Stimulated activated naive CD4-positive, alpha-beta T cell treated with Interleukin-2 at 50 U/mL for 16 hours (primary cell): ENCODE results near the gene TMEM203.
"Not testable (repeated sequence)": the region's sequence is repeated elsewhere in the genome, so short reads cannot be mapped to it uniquely, and the experiment has no call there.

ENCODE experiments used
- DNase-seq: peaks from one replicate; lab custom pipeline; 2025; lab: John Stamatoyannopoulos, UW

The TMEM203 gene

GRCh38 chr9:137242269-137243203, 37.1 kb upstream of the TMEM203 start:
- DNase-seq = no peak

GRCh38 chr9:137241490-137242268, 36.2 kb upstream of the TMEM203 start:
- DNase-seq = peak; percentile 61

GRCh38 chr9:137240841-137241489, 35.5 kb upstream of the TMEM203 start, which contains the start of gene TUBB4B:
Gene TUBB4B, plus strand, starts transcription at chr9:137241287. Its CDS starts 74 bp downstream, at chr9:137241361.
- DNase-seq = peak; percentile 98

GRCh38 chr9:137240318-137240840, 34.9 kb upstream of the TMEM203 start:
- DNase-seq = peak; percentile 66

- not testable (repeated sequence) for DNase-seq
Measured at GRCh38 chr9:137239541-137240200, 34.2 kb upstream of the TMEM203 start.

GRCh38 chr9:137237759-137238726, 32.6 kb upstream of the TMEM203 start:
- DNase-seq = no peak

GRCh38 chr9:137236936-137237421, 31.5 kb upstream of the TMEM203 start:
- DNase-seq = no peak

- peak; percentile 89 for DNase-seq
Measured at GRCh38 chr9:137236238-137236935, 30.9 kb upstream of the TMEM203 start.

- no peak for DNase-seq
Measured at GRCh38 chr9:137235424-137236237, 30.2 kb upstream of the TMEM203 start.

GRCh38 chr9:137234758-137235423, 29.4 kb upstream of the TMEM203 start:
- DNase-seq = no peak

- DNase-seq = no peak
Measured at GRCh38 chr9:137234055-137234697, 28.7 kb upstream of the TMEM203 start.

- DNase-seq = no peak
Measured at GRCh38 chr9:137233143-137233980, 27.9 kb upstream of the TMEM203 start.

GRCh38 chr9:137232510-137232909, 27.1 kb upstream of the TMEM203 start:
- no peak for DNase-seq

- no peak for DNase-seq
Measured at GRCh38 chr9:137232101-137232500, 26.7 kb upstream of the TMEM203 start.

GRCh38 chr9:137231372-137232039, 26.1 kb upstream of the TMEM203 start:
- DNase-seq = no peak
